ENCODE measurements around the gene EVC2.

EVC2 gene, protein sequence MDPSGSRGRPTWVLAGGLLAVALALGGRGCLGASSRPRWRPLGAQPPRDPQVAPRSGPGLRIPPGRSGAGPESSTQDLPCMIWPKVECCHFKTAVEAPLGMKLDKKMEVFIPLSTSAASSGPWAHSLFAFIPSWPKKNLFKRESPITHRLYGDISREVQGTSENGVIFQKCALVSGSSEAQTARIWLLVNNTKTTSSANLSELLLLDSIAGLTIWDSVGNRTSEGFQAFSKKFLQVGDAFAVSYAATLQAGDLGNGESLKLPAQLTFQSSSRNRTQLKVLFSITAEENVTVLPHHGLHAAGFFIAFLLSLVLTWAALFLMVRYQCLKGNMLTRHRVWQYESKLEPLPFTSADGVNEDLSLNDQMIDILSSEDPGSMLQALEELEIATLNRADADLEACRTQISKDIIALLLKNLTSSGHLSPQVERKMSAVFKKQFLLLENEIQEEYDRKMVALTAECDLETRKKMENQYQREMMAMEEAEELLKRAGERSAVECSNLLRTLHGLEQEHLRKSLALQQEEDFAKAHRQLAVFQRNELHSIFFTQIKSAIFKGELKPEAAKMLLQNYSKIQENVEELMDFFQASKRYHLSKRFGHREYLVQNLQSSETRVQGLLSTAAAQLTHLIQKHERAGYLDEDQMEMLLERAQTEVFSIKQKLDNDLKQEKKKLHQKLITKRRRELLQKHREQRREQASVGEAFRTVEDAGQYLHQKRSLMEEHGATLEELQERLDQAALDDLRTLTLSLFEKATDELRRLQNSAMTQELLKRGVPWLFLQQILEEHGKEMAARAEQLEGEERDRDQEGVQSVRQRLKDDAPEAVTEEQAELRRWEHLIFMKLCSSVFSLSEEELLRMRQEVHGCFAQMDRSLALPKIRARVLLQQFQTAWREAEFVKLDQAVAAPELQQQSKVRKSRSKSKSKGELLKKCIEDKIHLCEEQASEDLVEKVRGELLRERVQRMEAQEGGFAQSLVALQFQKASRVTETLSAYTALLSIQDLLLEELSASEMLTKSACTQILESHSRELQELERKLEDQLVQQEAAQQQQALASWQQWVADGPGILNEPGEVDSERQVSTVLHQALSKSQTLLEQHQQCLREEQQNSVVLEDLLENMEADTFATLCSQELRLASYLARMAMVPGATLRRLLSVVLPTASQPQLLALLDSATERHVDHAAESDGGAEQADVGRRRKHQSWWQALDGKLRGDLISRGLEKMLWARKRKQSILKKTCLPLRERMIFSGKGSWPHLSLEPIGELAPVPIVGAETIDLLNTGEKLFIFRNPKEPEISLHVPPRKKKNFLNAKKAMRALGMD

DNA sequence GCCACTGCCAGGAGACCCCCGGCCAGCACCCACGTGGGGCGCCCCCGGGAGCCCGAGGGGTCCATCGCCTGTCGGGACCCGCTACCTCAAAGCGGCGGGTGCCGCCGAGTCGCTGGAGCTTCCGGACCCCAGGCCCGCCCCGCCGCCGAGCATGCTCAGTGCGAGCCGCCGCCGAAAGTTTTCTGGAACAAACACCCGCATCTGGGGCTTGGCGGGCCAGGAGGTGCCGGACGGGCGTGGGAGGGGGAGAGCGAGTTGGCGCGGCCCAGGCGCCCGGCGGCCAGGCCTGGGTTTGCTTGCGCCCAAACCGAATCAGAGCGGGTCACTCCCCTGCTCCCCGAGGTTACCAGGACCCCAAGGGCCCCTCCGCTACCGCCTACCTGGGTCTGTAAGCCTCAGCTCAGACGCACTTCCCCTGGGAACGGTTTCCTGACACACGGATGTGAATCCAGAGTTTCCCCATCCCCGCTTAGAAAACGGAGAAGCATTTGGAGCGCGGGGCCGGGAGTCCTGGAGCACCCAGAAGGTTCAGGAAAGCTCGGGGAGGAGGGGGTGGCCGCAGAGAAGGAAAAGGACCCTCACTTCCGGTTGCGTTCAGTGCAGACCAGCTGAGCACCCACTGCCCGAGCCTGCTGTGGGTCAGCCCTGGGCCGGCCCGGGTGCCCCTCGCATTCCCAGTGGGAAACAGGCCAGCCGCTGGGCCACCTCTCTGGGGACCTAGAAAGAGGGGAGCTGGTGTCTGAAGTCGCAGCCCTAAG is at the start of gene EVC2:
TSS of gene EVC2 (minus strand) at position 111 of the 758 bp plus-strand sequence. CDS start at position 65, 46 bp downstream.
- TF ChIP-seq, protein P1, sequence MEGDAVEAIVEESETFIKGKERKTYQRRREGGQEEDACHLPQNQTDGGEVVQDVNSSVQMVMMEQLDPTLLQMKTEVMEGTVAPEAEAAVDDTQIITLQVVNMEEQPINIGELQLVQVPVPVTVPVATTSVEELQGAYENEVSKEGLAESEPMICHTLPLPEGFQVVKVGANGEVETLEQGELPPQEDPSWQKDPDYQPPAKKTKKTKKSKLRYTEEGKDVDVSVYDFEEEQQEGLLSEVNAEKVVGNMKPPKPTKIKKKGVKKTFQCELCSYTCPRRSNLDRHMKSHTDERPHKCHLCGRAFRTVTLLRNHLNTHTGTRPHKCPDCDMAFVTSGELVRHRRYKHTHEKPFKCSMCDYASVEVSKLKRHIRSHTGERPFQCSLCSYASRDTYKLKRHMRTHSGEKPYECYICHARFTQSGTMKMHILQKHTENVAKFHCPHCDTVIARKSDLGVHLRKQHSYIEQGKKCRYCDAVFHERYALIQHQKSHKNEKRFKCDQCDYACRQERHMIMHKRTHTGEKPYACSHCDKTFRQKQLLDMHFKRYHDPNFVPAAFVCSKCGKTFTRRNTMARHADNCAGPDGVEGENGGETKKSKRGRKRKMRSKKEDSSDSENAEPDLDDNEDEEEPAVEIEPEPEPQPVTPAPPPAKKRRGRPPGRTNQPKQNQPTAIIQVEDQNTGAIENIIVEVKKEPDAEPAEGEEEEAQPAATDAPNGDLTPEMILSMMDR (IDR thresholded peaks at IDR 0.05): no peak
- Histone ChIP-seq H3K9me3 (no peaks in the 10 kb centered on the region), H3K27ac (no peak within 1 kb of the TSS), H3K27me3 (peaks cover 71% of the 10 kb centered on the region), H3K36me3 (no peaks in the 10 kb centered on the region), H3K4me3 (ENCODE audit: low read depth in 1 of 2, low read length in 1 of 2) (no peak within 1 kb of the TSS), H3K4me1 (ENCODE audit: control insufficient read depth in 1 of 2, insufficient read depth in 1 of 2, low read depth in 1 of 2, low read length in 1 of 2) (no peaks in the 10 kb centered on the region)

DNA sequence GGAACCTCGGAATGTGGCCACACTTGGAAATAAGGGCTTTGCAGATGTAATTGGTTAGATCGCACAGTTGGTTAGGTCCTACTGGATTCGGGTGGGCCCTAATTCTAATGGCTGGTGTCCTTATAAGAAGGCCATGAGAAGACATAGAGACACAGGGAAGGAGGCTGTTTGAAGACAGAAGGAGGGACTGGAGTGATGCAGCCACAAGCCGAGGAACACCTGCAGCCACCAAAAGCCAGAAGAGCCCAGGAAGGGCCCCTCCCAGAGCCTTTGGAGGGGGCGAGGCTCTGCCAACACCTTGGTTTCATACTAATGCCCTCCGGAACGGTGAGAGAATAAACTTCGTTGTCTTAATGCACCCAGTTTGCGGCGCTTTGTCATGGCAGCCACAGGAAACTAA is 49.6 kb upstream of the EVC2 start:
- Histone ChIP-seq H3K9me3 (no peaks in the 10 kb centered on the region), H3K27ac (no peak overlapping the region), H3K36me3 (no peaks in the 10 kb centered on the region), H3K4me3 (ENCODE audit: low read depth in 1 of 2, low read length in 1 of 2) (no peak overlapping the region), H3K4me1 (ENCODE audit: control insufficient read depth in 1 of 2, insufficient read depth in 1 of 2, low read depth in 1 of 2, low read length in 1 of 2) (no peaks in the 10 kb centered on the region), H3K27me3 (no peaks in the 10 kb centered on the region)
- TF ChIP-seq, protein P1 (IDR thresholded peaks at IDR 0.05): no peak

DNA sequence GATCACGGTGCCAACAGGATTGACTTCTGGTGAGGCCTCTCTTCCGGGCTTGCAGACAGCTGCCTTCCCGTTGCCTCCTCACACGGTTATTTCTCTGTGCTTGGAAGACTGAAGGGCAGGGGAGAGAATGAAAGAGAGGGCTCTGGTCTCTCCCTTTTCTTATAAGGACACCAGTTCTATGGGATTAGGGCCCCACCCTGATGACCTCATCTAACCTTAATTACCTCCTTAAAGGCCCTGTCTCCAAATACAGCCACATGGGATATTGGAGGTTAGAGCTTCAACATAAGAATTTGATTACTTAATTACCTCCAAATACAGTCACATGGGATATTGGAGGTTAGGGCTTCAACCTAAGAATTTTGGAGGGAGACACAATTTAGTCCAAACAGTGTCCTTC is 49.2 kb upstream of the EVC2 start:
- H3K27ac ChIP-seq: no peak overlapping the region
- no peaks in the 10 kb centered on the region for H3K9me3 ChIP-seq
- no peak overlapping the region for H3K4me3 ChIP-seq (ENCODE audit: low read depth in 1 of 2, low read length in 1 of 2)
- TF ChIP-seq, protein P1 (IDR thresholded peaks at IDR 0.05): no peak
- no peaks in the 10 kb centered on the region for H3K36me3 ChIP-seq
- H3K4me1 ChIP-seq (ENCODE audit: control insufficient read depth in 1 of 2, insufficient read depth in 1 of 2, low read depth in 1 of 2, low read length in 1 of 2): no peaks in the 10 kb centered on the region
- no peaks in the 10 kb centered on the region for H3K27me3 ChIP-seq

DNA sequence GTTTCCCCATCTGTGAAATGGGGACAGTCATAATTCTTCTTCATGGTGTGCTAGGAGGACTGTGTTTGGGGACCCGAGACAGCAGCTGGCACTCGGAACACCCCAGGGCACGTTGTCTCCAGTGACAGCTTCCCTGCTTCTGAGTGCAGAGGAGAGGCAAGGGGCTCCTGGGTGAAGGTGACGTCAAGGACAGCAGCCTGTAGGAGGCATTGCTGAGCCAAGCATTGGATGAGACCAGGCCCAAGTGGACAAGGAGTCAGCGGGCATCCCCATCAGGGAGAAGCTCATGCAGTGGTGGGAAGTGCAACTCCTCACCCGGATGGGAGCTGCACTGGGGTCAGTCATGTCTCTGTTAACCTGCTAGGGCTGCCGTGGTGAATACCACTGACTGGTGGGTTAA is 48.7 kb upstream of the EVC2 start:
- Histone ChIP-seq H3K27me3 (no peaks in the 10 kb centered on the region), H3K36me3 (no peaks in the 10 kb centered on the region), H3K4me1 (ENCODE audit: control insufficient read depth in 1 of 2, insufficient read depth in 1 of 2, low read depth in 1 of 2, low read length in 1 of 2) (no peaks in the 10 kb centered on the region), H3K9me3 (no peaks in the 10 kb centered on the region), H3K4me3 (ENCODE audit: low read depth in 1 of 2, low read length in 1 of 2) (no peak overlapping the region), H3K27ac (no peak overlapping the region)
- TF ChIP-seq, protein P1 (IDR thresholded peaks at IDR 0.05): no peak

DNA sequence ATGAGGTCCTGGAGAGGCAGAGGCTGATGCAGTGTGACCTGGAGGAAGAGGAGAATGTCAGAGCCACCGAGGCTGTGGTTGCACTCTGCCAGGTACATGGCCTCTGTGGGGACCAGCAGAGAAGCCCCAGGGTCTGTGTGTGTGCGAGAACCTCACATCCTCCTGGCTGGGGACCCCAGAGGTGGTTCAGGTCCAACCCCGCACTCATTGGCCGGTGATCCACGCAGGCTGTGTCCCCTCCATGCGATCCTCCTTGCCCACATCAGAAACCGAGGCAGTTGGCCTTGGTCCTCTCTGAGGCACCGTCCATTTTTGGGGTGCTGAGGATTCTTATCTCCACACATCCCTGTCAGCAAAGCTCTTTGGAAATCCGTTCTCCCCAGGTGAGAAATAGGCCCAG is 47.9 kb upstream of the EVC2 start:
- no peak overlapping the region for H3K4me3 ChIP-seq (ENCODE audit: low read depth in 1 of 2, low read length in 1 of 2)
- no peaks in the 10 kb centered on the region for H3K4me1 ChIP-seq (ENCODE audit: control insufficient read depth in 1 of 2, insufficient read depth in 1 of 2, low read depth in 1 of 2, low read length in 1 of 2)
- H3K9me3 ChIP-seq: no peaks in the 10 kb centered on the region
- TF ChIP-seq, protein P1 (IDR thresholded peaks at IDR 0.05): no peak
- no peaks in the 10 kb centered on the region for H3K27me3 ChIP-seq
- H3K27ac ChIP-seq: no peak overlapping the region
- no peaks in the 10 kb centered on the region for H3K36me3 ChIP-seq
